ENCODE measurements around the gene PTGER1.

Gene PTGER1

DNA sequence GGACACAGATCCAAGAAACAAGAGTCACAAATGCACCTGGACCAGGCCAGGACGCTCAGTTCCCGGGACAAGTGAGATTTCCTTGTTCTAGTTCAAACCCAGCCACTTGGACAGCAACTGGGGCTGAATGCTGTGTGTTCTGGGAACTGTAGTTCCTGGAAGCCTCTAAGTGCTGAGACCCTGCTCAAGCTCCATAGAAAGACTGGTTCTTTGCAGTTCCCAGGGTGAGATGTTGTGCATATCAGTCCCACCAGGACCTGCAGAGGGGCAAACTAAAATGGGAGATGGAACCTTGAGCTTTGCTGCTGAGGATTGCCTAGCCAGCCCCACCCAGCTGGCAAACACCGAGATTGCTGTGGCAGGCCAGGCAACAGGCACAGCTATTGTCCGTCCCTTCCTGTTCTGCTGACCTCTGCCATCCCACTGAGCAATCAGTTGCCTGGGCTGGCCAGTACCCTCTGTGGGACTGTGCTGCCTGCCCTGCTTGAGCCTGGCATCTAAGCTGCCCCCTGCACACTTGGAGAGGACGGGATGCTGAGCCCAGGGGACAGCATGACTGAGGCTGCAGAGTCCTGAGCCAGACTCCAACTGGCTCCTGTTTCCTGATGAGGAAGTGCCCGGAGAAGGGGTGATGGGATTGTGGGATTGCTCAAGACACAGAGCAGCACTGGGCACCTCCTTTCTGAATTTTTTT is 22.2 kb upstream of the PTGER1 start:
- no peak for DNase-seq

DNA sequence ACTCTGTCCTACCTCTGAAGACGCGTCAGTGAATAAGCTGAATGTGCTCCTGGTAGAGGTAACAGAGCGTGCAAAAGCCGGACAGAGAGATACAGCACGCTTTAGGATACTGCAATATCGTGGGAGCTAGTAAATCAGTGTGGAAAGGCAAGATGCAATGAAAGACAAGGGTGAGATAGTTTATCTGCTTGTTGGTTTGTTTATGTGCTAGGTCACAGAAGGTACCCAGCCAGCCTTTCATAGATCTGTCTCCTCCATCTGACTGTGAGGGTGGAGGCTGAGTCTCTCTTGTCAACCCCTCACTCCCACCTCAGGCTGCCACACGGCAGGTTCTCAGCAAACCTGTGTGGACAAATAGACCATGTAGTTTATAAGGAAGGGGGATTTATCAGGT is 21.7 kb upstream of the PTGER1 start:
- DNase-seq: no peak

DNA sequence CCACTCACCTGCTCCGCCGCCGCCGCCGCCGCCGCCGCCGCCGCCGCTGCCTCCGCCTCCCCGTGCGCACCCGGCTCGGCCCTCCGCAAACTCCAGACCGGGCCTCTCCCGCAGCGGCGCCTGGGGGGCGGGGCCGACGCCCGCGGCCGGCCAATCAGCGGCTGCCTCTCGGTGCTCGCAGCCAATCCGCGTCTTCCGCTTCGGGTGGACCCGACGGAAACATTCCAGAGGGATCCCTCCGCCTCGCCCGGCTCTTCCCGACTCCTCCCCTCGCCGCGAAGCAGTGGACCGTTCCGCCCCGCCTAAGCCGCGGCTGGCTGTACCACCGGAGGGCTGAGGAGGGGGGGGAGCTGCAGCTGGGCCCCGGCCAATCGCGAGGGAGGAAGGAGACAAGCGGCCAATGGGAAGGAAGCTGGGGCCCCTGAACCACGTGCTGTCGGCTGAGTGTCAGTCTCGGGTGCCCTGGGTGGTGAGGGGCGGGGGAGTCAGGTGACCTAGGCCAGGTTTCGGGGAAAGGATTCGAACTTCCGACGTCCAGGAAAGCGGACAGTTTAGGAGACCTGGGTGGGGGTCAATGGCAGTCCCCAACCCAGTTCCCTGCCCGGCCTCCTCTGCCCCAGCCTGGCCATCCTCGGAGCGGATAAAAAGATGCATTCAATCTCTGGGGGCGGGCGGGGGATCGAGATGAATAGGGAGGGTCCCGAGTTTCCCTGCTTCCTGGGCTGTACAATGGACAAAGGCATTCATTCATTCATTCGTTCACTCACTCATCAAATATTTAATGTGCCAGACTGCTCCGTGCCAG is 21.1 kb upstream of the PTGER1 start, which contains the start of gene GIPC1:
Gene GIPC1, minus strand, starts transcription at position 99 of the 805 bp plus-strand sequence. CDS start 13,151 bp downstream, outside the sequence.
- DNase-seq: peak; percentile 73 to 94

DNA sequence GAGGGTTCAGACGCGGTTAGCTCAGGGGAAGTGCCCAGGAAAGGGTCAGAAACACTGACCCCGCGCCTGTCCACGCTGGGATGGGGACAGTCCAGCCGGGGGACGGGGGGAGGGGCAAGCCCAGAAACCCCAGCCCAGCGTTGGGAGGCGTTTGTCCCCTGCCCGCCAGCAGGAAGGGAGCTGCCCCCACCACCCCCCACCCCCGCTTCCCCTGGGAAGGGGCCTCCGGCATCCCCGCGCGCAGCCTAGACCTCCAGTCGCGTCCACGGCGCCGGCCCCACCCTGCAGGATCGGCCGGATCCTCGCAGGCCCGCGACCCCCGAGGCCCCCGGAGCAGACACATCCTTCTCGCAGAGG is 20.5 kb upstream of the PTGER1 start:
- no peak for DNase-seq

DNA sequence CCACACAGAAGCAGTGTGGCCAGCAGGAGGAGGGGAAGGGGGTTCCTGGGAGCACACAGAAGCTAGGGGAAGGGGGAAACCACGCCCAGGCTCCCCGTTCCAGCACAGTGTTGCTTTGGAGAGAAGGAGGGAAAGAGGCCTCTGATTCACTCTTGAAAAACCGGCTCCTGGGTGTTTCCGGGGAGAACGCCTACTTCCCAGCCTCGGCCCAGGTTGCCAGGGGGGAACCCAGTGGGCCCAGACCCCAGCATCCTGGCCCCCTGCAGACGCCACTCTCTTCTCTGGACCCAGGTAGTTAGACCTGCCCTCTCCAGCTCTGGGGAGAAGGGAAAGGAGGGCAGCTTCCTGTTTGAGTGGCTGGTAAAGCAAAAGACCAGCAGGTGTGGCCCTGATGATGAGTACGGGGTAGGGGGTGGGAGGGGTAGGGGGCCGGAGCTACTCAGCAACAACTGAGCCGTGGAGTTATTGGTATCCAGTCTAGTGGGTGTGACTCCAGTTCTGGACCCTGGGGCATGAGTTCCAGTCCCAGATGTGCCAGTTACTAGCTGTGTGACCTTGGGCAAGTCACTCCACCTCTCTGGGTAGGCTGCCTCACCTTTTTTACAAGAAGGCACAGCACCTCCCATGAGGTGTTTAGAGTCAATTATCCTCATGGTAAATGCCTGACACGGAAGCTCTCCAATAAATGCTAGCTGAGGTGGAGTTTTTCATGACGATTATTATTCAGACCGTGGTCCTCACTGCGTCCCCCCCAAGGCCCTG is 19.9 kb upstream of the PTGER1 start:
- DNase-seq: no peak

DNA sequence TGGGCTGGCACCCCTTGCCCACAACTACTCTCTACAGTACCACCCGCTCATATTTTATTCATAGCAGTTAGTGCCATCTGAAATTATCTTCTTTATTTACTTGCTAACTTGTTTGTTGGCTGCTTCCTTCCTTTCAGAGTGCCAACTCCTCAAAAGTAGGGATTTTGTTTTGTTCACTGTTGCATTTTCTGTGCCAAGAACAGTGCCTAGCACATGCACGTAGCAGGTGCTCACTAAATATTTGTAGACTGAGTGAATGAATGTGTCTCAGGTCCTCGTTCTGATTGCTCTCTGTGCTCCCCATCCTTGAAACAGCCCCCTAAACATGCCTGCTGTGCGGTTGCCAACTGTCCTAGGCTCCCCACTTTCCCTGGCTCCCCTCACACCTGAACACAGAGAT is 19.3 kb upstream of the PTGER1 start:
- DNase-seq: no peak

DNA sequence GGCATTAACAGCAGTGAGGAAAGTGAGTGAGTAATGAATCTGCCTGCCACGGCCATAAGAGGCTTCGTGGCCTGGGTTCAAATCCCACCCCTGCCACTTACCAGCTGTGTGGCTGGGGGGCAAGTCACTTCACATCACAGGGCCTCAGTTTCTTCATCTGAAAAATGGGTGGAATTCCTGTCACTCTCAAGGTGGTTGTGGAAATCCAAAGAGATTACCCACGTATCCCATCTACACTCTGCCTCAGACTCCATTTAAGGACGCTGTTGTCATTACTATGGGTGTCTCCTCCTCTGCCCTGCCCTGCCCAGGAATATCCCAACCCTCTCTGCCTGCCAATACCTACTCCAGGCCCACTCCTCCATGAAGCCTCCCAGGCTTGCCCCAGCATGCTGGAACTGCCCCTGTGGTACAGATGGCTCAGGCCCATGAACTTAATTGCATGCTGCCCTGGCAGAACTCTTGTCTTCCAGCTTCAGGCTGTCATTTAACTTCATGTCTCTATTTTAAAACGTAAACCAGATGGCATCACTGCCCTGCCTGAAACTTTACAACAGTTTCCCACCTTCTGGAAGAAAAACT is 17.7 kb upstream of the PTGER1 start:
- no peak for DNase-seq

DNA sequence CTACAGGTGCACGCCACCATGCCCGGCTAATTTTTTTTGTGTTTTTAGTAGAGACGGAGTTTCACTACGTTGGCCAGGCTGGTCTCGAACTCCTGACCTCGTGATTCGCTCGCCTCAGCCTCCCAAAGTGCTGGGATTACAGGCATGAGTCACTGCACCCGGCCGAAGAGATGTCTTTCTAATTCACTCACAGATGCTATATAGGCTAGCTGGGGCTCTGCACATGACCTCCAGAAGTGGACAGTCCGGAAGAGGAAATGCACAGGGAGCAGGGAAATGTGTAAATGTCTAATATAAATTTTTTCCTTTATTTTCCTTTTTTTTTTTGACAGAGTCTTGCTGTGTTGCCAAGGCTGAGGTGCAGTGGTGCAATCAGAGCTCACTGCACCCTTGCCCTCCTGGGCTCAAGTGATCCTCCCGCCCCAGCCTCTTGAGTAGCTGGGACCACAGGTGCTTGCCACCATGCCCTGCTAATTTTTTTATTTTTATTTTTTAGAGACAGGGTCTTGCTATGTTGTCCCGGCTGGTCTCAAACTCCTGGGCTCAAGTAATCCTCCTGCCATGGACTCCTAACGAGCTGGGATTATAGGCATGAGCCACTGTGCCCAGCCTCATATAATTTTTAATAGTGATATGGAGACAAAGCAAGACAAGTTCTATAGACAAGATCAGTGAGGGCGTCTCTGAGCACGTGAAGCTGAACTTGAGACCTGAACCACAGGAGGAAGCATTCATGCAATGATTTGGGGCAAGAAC is 12.4 kb upstream of the PTGER1 start:
- DNase-seq: no peak

DNA sequence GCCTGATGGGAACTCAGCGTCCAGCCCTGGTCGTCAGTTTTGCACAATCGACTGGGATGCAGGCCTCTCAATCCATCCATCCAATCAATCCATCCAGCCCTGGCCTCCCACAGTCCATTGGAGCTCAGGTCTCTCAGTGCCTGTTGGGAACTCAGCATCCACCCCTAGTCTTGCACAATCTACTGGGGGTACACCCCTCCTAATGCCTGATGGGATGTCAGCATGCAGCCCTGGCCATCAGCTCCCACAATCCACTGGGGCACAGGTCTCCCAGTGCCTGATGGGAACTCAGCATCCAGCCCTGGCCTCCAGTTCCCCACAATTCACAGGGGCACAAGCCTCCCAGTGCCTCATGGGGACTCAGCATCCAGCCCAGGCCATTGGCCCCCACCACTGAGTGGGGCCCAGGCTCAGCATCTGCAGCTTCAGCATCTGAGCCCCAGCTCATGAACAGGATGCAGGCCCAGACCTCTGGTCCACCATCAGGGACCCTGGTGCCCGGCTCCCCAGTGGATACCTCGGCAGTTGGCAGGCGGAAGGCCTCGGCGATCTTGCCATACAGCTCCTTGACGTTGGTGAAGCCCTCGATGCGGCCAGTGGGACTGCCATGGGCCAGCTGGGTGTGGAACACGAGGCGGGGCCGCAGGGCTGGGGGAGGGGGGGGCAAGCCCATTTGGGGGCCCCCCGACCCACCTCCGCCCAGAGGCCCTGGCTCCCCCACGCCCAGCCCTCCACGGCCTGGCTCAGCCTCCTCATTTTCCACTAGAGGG is 7.2 kb upstream of the PTGER1 start:
- no peak for DNase-seq

DNA sequence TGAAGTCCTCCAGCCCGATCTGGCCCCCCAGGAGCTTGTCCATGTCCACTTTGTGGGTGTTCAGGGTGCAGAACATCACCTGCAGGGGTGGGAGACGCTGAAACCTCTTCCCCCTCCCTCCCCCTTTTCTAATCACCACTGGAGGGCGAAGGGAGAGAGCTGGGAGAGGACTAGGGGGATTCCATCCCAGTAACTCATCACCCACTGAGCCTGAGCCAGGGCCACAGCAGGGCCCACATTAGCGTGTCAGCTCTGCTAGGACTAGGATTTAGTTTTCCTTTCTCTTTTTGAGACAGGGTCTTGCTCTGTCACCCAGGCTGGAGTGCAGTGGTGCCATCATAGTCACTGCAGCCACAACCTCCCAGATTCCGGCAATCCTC is 5.5 kb upstream of the PTGER1 start:
- DNase-seq: no peak

DNA sequence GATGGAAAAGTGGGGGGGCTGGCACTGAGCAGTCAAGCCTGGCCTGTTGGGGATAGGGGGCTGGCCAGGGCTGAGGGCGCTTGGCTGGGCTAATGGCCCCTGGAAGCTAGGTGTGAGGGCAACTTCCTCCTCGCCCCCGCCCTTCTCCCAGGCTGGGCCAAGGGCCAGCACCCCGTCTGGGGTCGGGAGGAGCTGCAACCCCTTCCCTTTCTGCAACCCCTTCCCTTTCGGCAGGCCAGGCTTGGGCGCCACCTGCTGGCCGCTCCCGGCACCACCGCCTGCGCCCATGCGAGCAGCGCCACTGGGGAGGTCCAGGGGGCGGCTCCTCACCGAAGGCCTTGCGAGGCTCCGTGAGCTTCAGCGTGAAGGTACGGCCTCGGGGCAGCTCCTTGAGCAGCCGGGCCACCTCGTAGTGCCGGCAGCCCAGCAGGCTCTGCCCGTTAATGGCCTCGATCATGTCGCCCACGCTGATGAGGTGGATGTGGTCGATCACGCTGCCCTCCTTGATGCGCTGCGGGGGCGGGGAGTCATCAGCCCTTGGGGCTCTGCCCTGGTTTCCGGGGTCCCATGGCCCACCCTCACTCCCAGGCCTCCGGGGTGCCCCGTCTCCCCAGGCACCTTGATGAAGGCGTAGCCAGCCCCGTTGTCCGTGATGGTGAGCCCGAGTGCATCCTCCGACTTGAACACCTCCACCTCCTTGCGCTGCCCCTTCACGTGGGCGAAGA is 5.0 kb upstream of the PTGER1 start:
- no peak for DNase-seq

DNA sequence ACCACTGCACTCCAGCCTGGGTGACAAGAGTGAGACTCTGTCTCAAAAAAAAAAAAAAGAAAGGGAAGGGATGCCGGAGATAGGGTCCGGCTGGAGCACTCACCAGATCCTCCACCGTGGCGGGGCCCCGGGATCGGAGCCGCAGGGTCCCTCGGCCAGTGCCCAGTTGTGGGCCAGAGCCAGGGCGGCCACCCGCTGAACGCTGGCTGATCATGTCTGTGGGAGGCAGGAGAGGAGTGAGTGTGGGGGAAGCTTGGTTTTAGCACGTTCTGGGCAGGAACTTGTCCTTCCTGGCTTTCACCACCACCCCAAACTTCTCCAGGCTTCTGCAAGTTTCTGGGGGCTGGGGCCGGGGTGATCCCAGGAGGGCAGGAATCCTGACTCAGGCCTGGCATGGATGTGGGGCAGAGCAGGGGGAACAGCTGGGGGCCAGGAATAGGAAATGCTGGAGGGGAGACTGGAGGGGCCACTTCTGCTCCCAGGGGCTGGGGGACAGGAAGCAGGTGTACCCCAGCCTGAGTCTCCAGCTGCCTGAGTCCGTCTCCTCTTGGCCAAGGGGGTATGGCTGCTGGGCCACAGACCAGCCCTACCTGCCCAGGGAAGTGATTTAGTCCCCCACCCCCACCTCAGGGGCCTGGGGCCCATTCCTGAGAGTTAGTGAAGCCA is 4.3 kb upstream of the PTGER1 start:
- DNase-seq: no peak

DNA sequence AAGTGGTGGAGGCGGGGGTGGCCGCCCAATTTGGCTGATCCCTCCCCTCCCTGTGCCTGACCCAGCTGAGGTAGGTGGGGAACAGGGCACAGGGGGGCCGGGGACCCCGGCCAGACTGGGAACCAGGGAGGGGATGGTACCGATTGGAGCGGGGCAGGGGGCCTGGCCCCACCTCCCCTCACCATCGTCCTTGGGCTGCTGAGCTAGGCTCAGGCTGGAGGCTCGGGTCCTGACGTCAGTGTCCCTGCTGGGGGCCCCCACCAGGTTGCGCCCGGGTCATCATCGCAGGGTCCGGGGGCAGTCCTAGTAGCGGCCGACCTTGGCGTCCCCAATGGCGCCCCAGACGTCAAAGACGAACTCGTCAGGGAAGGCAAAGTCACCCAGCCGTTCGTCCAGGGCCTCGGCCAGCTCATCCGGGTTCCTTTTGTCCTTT is 3.0 kb upstream of the PTGER1 start:
- DNase-seq: no peak

DNA sequence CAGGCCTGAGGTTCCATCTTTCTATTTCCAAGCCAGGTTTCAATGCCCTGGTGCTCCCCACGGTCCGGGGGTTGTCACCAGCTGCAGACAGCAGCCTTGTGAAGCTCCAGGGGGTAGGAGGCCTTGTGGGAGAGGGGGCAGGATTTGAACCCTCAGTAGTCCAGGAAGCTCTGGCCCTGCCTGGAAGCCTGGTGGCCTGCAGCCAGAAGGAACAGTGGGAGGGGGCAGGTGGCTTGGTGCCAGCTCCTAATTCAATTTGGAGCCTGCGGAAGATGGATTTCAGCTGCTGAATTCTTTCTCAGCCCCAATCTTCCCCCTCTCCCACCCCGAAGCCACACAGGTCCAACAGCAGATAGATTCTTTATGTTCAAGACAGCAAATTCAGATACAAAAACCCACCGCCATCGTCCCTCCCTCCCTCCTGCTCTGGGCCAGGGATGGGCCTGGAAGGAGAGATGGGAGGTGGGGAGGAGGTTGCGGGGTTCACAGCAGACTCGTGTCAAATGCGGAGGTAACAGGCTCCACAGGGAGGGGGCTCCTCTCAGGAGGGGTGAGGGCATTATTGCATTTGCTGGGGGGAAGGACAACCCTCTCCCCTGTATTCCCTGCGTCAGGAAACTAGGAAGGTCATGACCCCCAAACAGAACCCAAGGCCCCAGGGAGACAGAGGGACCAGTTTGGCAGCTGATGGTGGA is 2.4 kb upstream of the PTGER1 start:
- DNase-seq: no peak

DNA sequence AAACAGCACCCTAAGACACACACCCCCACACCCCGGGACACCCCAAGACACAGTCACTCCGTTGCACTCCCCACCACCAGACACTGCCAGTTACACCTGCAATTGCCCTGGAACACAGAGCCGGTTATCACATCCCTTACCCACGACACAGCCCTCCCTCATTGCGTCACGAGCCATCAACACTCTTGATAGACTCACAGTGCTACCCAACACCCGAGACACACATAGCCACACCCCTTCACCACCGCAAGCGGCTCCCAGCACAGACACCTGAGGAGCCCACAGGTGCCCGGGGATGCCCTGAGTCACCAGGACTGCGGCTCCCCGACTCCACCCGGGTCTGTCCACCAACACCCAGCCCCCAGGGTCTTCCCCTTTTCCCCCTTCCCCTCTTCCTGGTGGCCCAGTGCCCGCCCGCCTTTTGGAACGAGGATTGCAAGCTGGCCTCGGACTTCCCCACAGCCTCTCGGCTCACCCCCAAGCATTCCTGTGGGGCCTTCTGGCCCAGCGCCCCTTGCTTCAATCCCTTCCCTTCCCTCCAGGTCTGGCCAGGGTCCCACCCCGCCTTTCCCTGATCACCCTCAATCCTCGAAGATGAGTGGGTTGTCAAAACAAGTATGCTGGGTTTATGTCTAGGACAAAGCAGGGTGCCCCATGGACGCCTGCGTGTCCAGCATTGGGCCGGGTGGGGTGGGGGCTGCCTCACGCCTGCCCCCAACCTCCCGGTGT is 1.7 kb upstream of the PTGER1 start:
- DNase-seq: no peak

DNA sequence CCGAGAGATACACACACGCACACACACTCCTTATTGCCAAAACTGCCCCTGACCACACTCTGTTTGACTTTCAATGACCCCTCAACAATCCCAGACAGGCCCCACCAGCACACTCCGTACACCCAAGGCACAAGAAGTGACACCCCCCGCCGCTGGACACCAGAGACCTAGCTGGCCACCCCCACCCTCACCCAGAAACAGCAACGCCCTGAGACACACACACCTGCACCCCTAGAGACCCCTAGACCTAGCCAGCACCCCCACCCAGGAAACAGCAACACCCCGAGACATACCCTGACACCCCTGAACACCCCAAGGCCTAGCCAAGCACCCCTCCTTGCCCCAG is 1.1 kb upstream of the PTGER1 start:
- DNase-seq: no peak

DNA sequence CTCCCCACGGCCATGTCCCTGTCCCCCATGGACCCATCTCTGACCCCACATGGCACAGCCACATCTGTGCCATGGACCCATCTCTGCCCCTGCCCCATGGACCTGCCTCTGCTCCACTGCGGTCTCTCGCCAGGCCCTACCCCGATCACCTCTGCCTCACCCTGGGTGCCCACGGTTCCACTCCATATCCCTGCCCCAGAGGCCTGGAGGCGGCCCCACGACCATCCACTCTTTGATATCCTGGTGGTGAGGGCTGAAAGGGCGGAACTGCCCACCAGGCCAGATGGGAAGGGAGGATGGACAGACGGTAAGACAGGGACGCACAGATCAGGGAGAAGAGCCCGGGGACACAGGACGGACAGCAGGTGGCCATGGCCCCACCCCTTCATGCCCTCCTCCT is 327 bp downstream of the PTGER1 start:
- DNase-seq: no peak

DNA sequence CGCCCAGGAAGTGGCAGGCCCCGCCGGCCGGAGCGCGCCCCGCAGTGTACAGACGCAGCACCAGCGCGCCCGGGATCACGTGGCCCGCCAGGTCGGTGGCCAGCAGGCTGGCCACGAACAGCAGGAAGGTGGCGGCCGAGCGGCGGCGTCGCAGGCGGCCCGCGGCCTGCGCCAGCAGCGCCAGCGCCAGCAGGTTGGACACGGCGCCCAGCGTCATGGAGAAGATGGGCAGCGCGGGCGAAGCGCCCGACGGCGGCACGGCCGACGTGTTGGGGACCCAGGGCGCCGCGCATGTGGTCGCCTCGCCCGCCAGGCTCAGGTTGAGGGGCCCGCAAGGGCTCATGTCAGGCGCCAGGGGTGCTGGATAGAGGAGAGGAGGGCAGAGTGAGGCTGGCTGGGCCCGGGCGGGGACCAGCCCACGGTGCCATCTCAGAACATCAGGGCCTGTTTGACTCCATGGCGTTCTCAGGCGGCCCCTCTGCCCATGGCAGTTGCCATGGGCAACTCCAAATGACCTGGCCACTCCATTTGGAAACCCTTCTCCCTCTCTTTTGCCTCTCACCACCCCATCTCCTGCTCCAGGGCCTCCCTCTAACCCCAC is 1.1 kb downstream of the PTGER1 start:
- no peak for DNase-seq
